ENCODE measurements around the gene LRP1-AS. TPM values are rescaled to one million over a fixed set of nuclear protein-coding genes. Genes with fewer than 3 reads are reported as not detected.

The LRP1-AS gene
- total RNA-seq, 2 experiments from 2014 or later = not detected

GRCh38 chr12:57185906-57186508, 38.6 kb upstream of the LRP1-AS start:
- ATAC-seq = no peak
- Mint-ChIP-seq H3K27ac (no peak overlapping the region), H3K36me3 (ENCODE audit: low read depth) (no peaks in the 10 kb centered on the region), H3K27me3 (no peaks in the 10 kb centered on the region), H3K9me3 (no peaks in the 10 kb centered on the region), H3K4me3 (no peak overlapping the region), H3K4me1 (ENCODE audit: low read depth) (no peaks in the 10 kb centered on the region)
- CTCF ChIA-PET = interaction anchor here (0.8 to 12.3 kb wide), 10 partner anchors 10 to 198 kb away, joined by 3 to 116 read pairs (median 4); partner anchors contain the start of gene LRP1
- POLR2A ChIA-PET = interaction anchor here (0.9 kb wide), 2 partner anchors 10 to 96 kb away, joined by 3 to 4 read pairs; no protein-coding TSS in a partner anchor
- TF ChIP-seq CTCF (IDR thresholded peaks at IDR 0.05) = no peak
- intact Hi-C loops (cut with micrococcal nuclease) = no loop called here
- no peak for DNase-seq

DNA sequence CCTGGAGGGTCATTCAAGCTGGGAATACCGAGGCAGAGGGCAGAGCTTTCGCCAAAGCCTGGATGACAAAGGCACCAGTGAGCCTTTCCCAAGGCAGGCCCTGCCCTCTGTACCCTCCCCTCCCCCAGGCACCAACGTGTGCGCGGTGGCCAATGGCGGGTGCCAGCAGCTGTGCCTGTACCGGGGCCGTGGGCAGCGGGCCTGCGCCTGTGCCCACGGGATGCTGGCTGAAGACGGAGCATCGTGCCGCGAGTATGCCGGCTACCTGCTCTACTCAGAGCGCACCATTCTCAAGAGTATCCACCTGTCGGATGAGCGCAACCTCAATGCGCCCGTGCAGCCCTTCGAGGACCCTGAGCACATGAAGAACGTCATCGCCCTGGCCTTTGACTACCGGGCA, 38.0 kb upstream of the LRP1-AS start:
- Mint-ChIP-seq H3K4me1 (ENCODE audit: low read depth) (no peaks in the 10 kb centered on the region), H3K9me3 (no peaks in the 10 kb centered on the region), H3K27ac (no peak overlapping the region), H3K4me3 (no peak overlapping the region), H3K36me3 (ENCODE audit: low read depth) (no peaks in the 10 kb centered on the region), H3K27me3 (no peaks in the 10 kb centered on the region)
- DNase-seq (no peak), ATAC-seq (no peak)
- intact Hi-C loops (cut with micrococcal nuclease) = no loop called here
- no peak for TF ChIP-seq CTCF (IDR thresholded peaks at IDR 0.05)
- POLR2A ChIA-PET = no interaction called here
- CTCF ChIA-PET = interaction anchor here (1.0 to 12.3 kb wide), 8 partner anchors 13 to 198 kb away, joined by 3 to 143 read pairs (median 4); partner anchors contain the start of gene LRP1

- ATAC-seq (no peak), DNase-seq (no peak)
- Mint-ChIP-seq H3K36me3 (ENCODE audit: low read depth) (no peaks in the 10 kb centered on the region), H3K27ac (no peak overlapping the region), H3K9me3 (no peaks in the 10 kb centered on the region), H3K4me1 (ENCODE audit: low read depth) (no peaks in the 10 kb centered on the region), H3K27me3 (no peaks in the 10 kb centered on the region), H3K4me3 (no peak overlapping the region)
- intact Hi-C loops (cut with micrococcal nuclease) = loop anchor here (5.0 kb wide), 1 partner anchor 62 kb away; no protein-coding TSS in a partner anchor
- POLR2A ChIA-PET = interaction anchor here (0.9 to 1.3 kb wide), 3 partner anchors 56 to 72 kb away, joined by 3 read pairs; partner anchors contain the start of gene LRP1
- no peak for TF ChIP-seq CTCF (IDR thresholded peaks at IDR 0.05)
- CTCF ChIA-PET = interaction anchor here (1.0 to 12.3 kb wide), 15 partner anchors 9 to 424 kb away, joined by 3 to 143 read pairs (median 4); partner anchors contain the start of gene LRP1
Observed at GRCh38 chr12:57183939-57184725, 36.7 kb upstream of the LRP1-AS start.

DNA sequence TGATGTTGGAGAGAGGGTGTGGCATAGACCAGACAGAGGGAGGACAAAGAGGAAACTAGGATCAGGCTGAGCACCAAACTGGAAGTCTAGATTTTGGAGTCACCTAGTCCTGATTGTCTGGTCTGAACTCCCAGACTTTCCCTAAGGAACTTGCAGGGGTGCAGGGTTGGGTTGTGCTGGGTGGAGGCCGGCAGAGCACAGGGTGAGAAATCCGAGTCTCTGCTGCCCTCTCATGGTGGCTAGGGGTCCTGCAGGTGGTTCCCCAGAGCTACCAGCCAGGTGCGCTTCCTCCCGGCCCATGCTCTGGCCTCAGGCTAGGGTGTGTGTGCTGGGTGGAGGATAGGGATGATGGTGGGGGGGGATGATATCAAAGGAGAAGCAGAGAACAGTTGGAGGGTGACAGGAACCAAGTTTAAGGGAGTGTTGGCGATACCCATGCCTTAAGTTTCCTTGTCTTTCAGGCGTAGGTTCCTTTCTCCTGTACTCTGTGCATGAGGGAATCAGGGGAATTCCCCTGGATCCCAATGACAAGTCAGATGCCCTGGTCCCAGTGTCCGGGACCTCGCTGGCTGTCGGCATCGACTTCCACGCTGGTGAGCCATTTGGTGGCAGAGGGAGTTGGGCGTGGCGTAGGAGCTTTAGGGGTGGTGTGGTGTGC, 35.6 kb upstream of the LRP1-AS start:
- ChIA-PET CTCF (interaction anchor here (0.5 to 12.3 kb wide), 27 partner anchors 10 to 423 kb away, joined by 3 to 143 read pairs (median 4); partner anchors contain the start of genes LRP1 and SHMT2), POLR2A (interaction anchor here (1.0 to 1.3 kb wide), 2 partner anchors 41 to 59 kb away, joined by 3 read pairs; no protein-coding TSS in a partner anchor)
- no peaks in the 10 kb centered on the region for H3K36me3 Mint-ChIP-seq (ENCODE audit: low read depth)
- TF ChIP-seq CTCF (IDR thresholded peaks at IDR 0.05) = peak; percentile 72
- DNase-seq = peak; percentile 90
- H3K4me1 Mint-ChIP-seq (ENCODE audit: low read depth) = no peaks in the 10 kb centered on the region
- H3K9me3 Mint-ChIP-seq = no peaks in the 10 kb centered on the region
- H3K4me3 Mint-ChIP-seq = no peak overlapping the region
- intact Hi-C loops (cut with micrococcal nuclease) = loop anchor here (5.0 kb wide), 1 partner anchor 61 kb away; no protein-coding TSS in a partner anchor
- ATAC-seq = peak; percentile 100
- no peak overlapping the region for H3K27ac Mint-ChIP-seq
- H3K27me3 Mint-ChIP-seq = no peaks in the 10 kb centered on the region
